ENCODE results near the gene KIF13A.
"Not testable (repeated sequence)": the region's sequence is repeated elsewhere in the genome, so short reads cannot be mapped to it uniquely, and the experiment has no call there.

The KIF13A gene

DNA sequence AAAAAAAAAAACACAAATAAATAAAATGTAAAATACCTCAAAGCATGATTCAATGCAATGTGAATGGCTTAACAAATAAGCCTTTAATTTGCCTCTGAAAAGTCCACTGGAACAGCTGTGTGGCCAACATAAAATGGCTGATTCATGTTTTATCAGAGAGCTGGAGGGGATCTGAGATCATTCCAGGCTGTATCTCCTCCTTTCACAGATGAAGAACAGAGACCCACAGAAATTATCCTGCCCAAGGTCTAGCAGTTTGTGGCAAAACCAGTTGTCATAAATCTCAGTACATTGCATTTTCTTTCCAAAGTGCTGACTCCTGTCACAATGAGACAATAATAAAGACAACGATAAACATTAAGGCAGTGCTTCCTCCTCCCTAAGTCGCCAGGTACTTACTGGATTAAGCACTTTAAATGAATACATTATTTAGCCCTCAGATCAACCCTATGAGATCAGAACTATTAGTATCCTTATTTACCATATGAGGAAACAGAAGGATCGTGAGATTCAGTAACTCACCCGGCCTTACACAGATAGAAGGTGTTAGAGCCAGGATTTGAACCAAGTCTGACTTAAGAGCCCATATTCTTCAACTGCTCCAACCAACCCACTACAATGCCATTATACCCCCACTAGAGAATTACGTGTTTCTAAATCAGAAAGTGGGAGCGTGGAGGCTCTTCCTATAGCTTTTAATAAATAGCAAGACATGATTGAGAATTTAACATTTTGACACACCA lies 118.3 kb downstream of the KIF13A start:
- peak; percentile 43 for DNase-seq

GRCh38 chr6:17867880-17868279 lies 119.6 kb downstream of the KIF13A start:
- peak; percentile 97 for DNase-seq

- DNase-seq, result no peak
These were observed 120.5 kb downstream of the KIF13A start for GRCh38 chr6:17866876-17867444.

DNA sequence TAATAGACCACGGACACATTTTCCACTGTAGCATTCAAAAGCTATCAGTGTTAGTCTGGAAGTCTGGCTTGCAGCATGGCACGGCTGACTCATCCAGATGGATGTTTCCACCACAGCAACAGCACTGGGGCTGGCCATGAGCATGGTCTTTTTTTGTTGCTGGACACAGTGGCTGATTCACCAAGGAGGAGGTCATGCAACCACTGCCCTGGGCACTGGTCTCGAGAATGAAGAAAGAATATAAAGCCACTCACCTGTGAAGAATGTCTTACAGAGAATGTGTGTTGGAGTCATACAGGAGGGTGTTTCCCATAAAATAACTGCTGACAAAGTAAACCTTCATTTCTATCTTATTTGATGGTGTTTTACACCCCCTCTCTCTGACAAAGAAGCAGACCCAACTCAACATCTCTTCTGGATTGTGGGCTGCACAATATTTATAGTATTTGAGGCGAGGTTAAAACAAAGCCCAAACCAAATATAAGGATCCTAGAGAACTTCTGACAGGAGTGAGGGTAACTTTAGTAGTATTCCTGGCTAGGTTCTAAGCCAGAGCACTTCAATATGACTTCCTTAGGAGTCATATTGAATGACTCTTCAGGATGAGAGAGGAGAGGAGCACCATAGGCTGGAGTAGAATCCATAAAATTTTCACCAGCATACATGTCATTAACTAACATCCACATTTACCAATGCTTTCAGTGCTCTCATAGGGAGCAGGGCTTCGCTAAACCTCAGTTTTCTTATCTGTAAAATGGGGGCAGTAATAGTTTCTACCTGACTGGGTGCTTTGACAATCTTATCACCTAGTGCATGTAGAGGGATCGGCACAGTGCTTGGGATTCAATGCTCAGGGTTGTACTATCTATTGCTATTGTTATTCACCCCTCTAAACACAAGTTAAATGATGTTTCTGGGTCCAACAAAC lies 121.4 kb downstream of the KIF13A start:
- DNase-seq, result peak; percentile 46

- no peak for DNase-seq
These were observed 122.2 kb downstream of the KIF13A start for GRCh38 chr6:17865243-17865642.

- DNase-seq, result no peak
These were observed 123.3 kb downstream of the KIF13A start for GRCh38 chr6:17863901-17864754.

- DNase-seq, result no peak
These were observed 126.1 kb downstream of the KIF13A start for GRCh38 chr6:17861361-17861760.

- no peak for DNase-seq
These were observed 127.6 kb downstream of the KIF13A start for GRCh38 chr6:17859846-17860245.

GRCh38 chr6:17858584-17858983 lies 128.9 kb downstream of the KIF13A start:
- no peak for DNase-seq

GRCh38 chr6:17857188-17857587 lies 130.2 kb downstream of the KIF13A start:
- DNase-seq, result not testable (repeated sequence)

DNA sequence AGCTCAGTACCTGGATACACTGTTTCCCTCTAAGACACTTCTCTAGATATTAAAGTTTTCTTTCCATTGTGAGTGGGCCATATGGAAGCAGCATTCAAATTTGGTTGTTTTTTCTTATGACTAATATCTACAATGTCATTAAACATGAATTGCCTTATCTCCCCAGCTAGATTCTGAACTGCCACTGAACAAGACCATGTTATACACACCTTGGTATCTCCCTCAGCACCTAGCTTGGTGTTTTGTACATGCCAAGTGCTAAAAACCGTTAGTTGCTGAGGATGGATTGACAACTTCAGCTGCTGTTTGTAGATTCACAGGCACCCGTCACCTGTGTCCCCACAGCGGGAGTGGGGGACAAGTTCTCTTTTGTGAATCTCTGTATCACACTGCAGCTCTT lies 131.1 kb downstream of the KIF13A start:
- DNase-seq, result no peak

- DNase-seq, result no peak
These were observed 132.1 kb downstream of the KIF13A start for GRCh38 chr6:17855381-17855780.

- DNase-seq, result no peak
These were observed 133.9 kb downstream of the KIF13A start for GRCh38 chr6:17853533-17853932.

DNA sequence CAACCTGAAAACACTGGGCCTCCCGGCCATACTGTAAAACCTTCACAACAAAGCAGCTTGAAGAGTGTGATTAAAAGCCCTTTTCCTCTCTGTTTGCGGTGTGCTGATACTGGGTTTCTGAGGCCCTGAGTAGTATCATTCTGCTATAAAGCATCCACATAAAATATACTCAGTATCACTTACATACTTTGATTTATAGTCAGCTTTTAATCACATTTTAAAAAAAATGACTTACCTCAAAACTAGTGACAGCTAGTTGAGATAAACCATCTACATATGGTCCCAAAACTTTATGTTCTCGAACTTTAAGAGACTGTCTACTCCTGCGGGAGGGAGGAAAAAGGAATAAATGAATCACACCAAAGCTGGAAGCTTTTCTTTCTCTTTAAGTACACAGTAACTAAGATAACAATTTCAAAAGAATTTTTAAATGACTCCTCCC lies 135.7 kb downstream of the KIF13A start:
- no peak for DNase-seq

DNA sequence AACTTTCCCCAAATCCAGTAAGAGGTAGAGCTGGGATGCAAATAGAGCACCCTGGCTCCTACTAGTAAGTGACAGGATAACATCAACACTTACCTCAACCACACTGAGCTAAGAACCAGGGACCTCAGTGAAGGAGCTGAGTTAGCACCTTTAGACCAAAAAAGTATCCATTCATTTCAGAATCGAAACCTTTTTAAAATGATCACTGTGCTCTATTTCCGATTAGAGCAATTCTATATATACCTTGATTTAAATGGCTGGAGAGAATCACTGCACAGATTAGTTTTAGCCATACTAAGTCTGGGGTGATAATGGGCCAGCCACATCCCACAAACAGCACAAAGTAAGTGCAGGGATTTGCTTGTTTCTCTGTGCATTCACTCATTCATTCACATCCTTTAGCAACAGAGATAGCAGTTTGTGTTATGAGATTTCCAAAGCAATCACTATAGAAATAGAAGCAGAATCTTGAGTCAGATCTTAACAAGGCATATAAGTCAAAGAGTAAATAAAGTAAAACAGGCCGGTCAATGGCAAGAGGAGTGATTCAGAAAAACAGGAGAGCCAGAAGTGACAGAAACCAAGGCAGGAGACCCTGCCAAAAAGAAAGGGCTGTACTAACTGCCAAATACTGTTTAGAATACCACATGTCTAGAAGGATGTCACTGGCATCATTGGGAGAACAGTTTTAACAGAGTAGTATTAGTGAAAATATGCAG lies 136.3 kb downstream of the KIF13A start:
- no peak for DNase-seq

DNA sequence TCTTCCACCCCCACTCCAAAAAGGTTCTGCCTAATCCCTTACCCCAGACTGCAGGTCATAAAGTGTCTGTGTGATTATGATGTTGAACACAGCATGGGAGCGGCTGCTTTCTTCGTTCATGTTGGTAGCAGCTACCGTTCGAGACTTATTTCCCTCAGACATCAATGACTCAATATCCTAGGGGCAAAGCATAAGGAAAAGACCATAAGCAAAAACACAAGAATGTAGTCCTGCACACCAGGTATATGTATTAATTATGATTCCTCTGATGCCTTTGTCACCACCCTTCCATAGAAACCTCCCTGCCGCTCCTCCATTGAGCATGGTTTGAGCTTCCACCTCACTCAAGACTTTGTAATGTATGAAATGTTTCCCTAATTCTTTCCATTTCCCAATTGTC lies 137.2 kb downstream of the KIF13A start:
- no peak for DNase-seq

DNA sequence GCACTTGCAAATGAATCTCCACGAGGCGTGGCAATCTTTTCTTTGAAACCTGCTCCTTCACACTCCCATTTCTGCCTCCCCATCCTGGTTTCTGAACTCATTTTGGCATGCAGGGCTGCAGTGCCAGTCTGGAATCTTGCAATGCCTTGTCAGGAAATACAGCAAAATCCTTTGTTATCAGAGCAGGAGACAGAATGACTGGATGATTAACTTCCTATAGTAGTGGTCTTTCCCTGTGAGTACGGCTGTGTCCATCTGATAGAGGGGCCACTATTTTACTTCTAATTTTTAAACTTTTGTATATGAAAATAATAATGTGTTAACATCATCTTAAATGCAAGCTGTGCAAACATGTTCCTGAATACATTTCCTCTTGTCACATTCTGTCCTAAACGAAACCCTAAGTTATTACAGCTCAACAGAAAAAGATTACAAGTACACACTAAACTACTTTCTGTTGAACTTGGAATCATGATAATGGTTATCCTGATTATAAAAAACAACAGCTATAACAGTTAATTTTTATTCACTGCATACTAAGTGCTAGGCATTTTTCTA lies 140.2 kb downstream of the KIF13A start:
- no peak for DNase-seq

DNA sequence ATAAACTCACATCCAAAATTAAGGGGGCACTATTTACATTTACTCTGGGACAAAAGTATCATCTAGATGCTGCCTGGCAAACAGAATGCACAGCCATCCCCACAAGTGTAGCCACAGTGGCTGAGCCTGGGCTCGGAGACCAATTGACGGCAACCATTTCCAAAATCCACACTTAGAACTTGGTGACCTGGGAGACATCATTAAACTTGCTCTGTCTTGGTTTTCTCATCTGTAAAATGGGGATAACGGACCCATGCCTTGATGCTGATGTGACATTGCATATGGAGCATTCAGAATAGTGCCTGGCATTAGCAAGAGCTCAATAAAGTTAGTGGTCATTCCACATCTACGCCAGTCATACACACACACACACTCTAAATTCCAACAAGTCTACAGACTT lies 140.7 kb downstream of the KIF13A start:
- DNase-seq, result no peak

DNA sequence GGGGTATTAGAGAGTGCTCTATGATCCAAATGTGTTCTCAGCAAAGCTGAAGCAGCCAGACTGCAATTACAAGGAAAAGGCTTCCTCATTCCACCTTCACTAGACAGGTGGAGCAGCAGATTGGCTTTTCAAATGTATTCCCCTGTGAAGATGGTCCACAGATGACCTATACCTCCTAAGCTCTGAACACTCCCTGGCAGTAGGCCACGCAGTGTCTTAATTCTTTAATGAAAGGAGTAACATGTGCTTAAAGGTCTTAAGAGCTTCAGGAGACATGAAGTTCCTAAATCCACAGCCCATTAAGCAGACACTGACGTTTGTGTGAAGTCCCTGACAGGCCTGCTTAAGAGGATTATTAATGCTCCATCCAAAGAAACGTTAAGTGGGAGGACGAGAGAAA lies 141.8 kb downstream of the KIF13A start:
- no peak for DNase-seq

DNA sequence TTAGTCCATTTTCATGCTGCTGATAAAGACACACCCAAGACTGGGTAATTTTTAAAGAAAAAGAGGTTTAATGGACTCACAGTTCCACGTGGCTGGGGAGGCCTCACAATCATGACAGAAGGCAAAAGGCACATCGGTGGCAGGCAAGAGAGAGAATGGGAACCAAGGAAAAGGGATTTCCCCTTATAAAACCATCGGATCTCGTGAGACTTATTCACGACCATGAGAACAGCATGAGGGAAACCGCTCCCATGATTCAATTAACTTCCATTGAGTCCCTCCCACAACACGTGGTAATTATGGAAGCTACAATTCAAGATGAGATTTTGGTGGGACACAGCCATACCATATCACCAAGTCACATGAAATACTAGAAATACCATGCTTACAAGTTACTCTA lies 142.5 kb downstream of the KIF13A start:
- DNase-seq, result not testable (repeated sequence)

DNA sequence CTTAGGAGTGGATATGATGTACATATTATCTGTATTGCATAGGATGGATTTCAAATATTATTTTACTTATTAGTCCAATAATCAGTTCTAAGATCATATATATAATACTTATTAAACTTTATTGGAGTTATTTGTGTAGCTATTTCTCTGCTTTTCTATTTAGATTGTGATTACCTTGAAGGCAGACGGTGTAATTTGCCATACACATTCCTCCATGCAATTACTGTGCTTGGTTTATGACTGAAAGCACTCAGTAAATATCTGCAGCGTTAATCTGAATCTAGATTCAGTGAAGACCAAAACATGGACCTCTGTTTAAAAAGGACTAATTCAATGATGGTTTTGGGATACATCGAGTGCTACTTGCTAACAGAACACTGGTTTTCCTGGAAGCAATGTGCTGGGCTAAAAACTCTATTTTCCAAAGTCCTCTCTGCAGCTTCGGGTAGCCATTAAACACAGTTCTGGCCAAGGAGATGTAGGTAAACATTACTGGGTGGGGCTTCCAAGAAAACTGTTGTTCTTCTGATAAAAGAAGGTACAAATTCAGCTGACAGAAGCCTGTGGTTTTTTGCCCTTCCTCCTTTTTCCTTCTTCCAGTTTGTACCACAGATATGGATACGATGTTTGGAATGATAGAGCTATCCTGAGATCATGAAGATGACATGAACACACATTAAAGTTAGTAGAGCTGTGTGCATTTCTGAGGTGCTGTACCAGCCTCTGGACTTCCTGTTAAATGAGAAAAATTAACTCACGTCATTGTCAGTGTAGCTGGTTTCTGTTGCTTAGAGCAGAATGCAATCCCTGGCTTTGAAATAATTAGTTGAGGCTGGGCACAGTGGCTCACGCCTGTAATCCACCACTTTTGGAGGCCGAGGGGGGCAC lies 144.3 kb downstream of the KIF13A start:
- DNase-seq, result no peak
